Astrocyte of the hippocampus (primary cell): Measurements from ENCODE around the gene MRPS34.

ENCODE experiments used
- DNase-seq: peaks from one replicate; pipeline ENCODE4 v3.0.0; 2011; ENCODE audit warnings: low read depth, low spot score

Gene MRPS34

GRCh38 chr16:1771188-1771863 lies 1.6 kb downstream of the MRPS34 start, which contains the start of gene NME3:
Gene NME3, minus strand, starts transcription at chr16:1771543. Its CDS starts 9 bp downstream, at chr16:1771534.
- DNase-seq, result peak; percentile 85

- peak; percentile 70 for DNase-seq
Measured at GRCh38 chr16:1770328-1771187, 2.4 kb downstream of the MRPS34 start.

GRCh38 chr16:1769402-1770300 lies 3.3 kb downstream of the MRPS34 start:
- DNase-seq, result no peak

GRCh38 chr16:1768767-1769401 lies 4.0 kb downstream of the MRPS34 start:
- DNase-seq, result no peak

- no peak for DNase-seq
Measured at GRCh38 chr16:1768061-1768766, 4.7 kb downstream of the MRPS34 start.

- DNase-seq, result no peak
Measured at GRCh38 chr16:1767116-1767994, 5.6 kb downstream of the MRPS34 start.

GRCh38 chr16:1766701-1767100 lies 6.2 kb downstream of the MRPS34 start:
- no peak for DNase-seq

- no peak for DNase-seq
Measured at GRCh38 chr16:1766231-1766630, 6.7 kb downstream of the MRPS34 start.

- DNase-seq, result no peak
Measured at GRCh38 chr16:1765826-1766225, 7.1 kb downstream of the MRPS34 start.

GRCh38 chr16:1764971-1765370 lies 8.0 kb downstream of the MRPS34 start:
- DNase-seq, result no peak

- peak; percentile 77 for DNase-seq
Measured at GRCh38 chr16:1763521-1764511, 9.1 kb downstream of the MRPS34 start.

- DNase-seq, result no peak
Measured at GRCh38 chr16:1762879-1763520, 9.9 kb downstream of the MRPS34 start.

- DNase-seq, result no peak
Measured at GRCh38 chr16:1762196-1762878, 10.6 kb downstream of the MRPS34 start.

- DNase-seq, result no peak
Measured at GRCh38 chr16:1761751-1762150, 11.2 kb downstream of the MRPS34 start.

- no peak for DNase-seq
Measured at GRCh38 chr16:1760911-1761310, 12.0 kb downstream of the MRPS34 start.

GRCh38 chr16:1759511-1759910 lies 13.4 kb downstream of the MRPS34 start:
- DNase-seq, result no peak

GRCh38 chr16:1758923-1759322 lies 14.0 kb downstream of the MRPS34 start:
- DNase-seq, result no peak
